ENCODE results near the gene CBLN3. TPM values are rescaled to one million over a fixed set of nuclear protein-coding genes. Genes with fewer than 3 reads are reported as not detected.
A peak's percentile ranks its signal among the peaks of the same experiment; 100 is the strongest.

CBLN3 gene
- total RNA-seq, 2 donors from 2014 or later, result 3.5 to 4.2 TPM

- intact Hi-C loops (cut with DNase I), result loop anchor here in 1 of 2 donors (1.0 kb wide), 1 partner anchor 12 kb away; the partner anchor contains the start of genes CBLN3 and KHNYN
- no peak for DNase-seq (ENCODE audit: low spot score)
These were observed 11.3 kb upstream of the CBLN3 start for GRCh38 chr14:24440606-24441399.

- DNase-seq (ENCODE audit: low spot score), result no peak
- intact Hi-C loops (cut with DNase I), result loop anchor here (5.0 kb wide), 2 partner anchors 73 to 108 kb away; partner anchors contain the start of gene NFATC4 (in 1 of the 2)
These were observed 10.6 kb upstream of the CBLN3 start for GRCh38 chr14:24439830-24440605.

GRCh38 chr14:24439257-24439656, 9.8 kb upstream of the CBLN3 start:
- DNase-seq (ENCODE audit: low spot score), result no peak
- intact Hi-C loops (cut with DNase I), result loop anchor here (5.0 kb wide), 2 partner anchors 72 to 107 kb away; partner anchors contain the start of gene NFATC4 (in 1 of the 2)

- intact Hi-C loops (cut with DNase I), result loop anchor here (5.0 kb wide), 2 partner anchors 71 to 106 kb away; partner anchors contain the start of gene NFATC4 (in 1 of the 2)
These were observed 9.0 kb upstream of the CBLN3 start for GRCh38 chr14:24438223-24439097.

GRCh38 chr14:24437736-24438067, 8.2 kb upstream of the CBLN3 start:
- intact Hi-C loops (cut with DNase I), result loop anchor here (2.0 to 5.0 kb wide), 4 partner anchors 70 to 107 kb away; partner anchors contain the start of gene NFATC4 (in 1 of the 2)
- no peak for DNase-seq (ENCODE audit: low spot score)

More at GRCh38 chr14:24438223-24439097, 9.0 kb upstream of the CBLN3 start:
- DNase-seq (ENCODE audit: low spot score), result no peak

- intact Hi-C loops (cut with DNase I), result loop anchor here (2.0 to 5.0 kb wide), 4 partner anchors 70 to 106 kb away; partner anchors contain the start of gene NFATC4 (in 1 of the 2)
- no peak for DNase-seq (ENCODE audit: low spot score)
These were observed 7.7 kb upstream of the CBLN3 start for GRCh38 chr14:24437020-24437735.

GRCh38 chr14:24436355-24437019, 7.0 kb upstream of the CBLN3 start:
- intact Hi-C loops (cut with DNase I), result loop anchor here (2.0 to 5.0 kb wide), 4 partner anchors 69 to 106 kb away; partner anchors contain the start of gene NFATC4 (in 1 of the 2)
- DNase-seq (ENCODE audit: low spot score), result no peak

GRCh38 chr14:24435998-24436354, 6.5 kb upstream of the CBLN3 start:
- intact Hi-C loops (cut with DNase I), result loop anchor here (2.0 to 5.0 kb wide), 4 partner anchors 69 to 105 kb away; partner anchors contain the start of gene NFATC4 (in 1 of the 2)
- DNase-seq (ENCODE audit: low spot score), result no peak

- DNase-seq (ENCODE audit: low spot score), result no peak
- intact Hi-C loops (cut with DNase I), result loop anchor here (5.0 kb wide), 2 partner anchors 68 to 103 kb away; partner anchors contain the start of gene NFATC4 (in 1 of the 2)
These were observed 5.8 kb upstream of the CBLN3 start for GRCh38 chr14:24435192-24435810.

- no peak for DNase-seq (ENCODE audit: low spot score)
These were observed 5.2 kb upstream of the CBLN3 start for GRCh38 chr14:24434676-24435075.

GRCh38 chr14:24434036-24434435, 4.6 kb upstream of the CBLN3 start:
- intact Hi-C loops (cut with DNase I), result no loop called here
- DNase-seq (ENCODE audit: low spot score), result no peak

More at GRCh38 chr14:24434676-24435075, 5.2 kb upstream of the CBLN3 start:
- intact Hi-C loops (cut with DNase I), result loop anchor here (5.0 kb wide), 2 partner anchors 67 to 102 kb away; partner anchors contain the start of gene NFATC4 (in 1 of the 2)

GRCh38 chr14:24432259-24433131, 3.0 kb upstream of the CBLN3 start:
- intact Hi-C loops (cut with DNase I), result no loop called here
- no peak for DNase-seq (ENCODE audit: low spot score)

- intact Hi-C loops (cut with DNase I), result loop anchor here in 1 of 2 donors (1.0 kb wide), 1 partner anchor 97 kb away; no protein-coding TSS in a partner anchor
- DNase-seq (ENCODE audit: low spot score), result peak; percentile 96
These were observed 2.2 kb upstream of the CBLN3 start for GRCh38 chr14:24431569-24432258.

GRCh38 chr14:24430682-24431568, 1.5 kb upstream of the CBLN3 start:
- intact Hi-C loops (cut with DNase I), result loop anchor here (1.0 kb wide), 2 partner anchors 65 to 97 kb away; no protein-coding TSS in a partner anchor
- no peak for DNase-seq (ENCODE audit: low spot score)
